ENCODE data around the gene TSPAN31. TPM values are rescaled to one million over a fixed set of nuclear protein-coding genes. Genes with fewer than 3 reads are reported as not detected.
A peak's percentile ranks its signal among the peaks of the same experiment; 100 is the strongest.

TSPAN31 gene
- total and polyA plus RNA-seq, 8 donors: 10.1 to 46.8 (median 19.4) TPM

DNA sequence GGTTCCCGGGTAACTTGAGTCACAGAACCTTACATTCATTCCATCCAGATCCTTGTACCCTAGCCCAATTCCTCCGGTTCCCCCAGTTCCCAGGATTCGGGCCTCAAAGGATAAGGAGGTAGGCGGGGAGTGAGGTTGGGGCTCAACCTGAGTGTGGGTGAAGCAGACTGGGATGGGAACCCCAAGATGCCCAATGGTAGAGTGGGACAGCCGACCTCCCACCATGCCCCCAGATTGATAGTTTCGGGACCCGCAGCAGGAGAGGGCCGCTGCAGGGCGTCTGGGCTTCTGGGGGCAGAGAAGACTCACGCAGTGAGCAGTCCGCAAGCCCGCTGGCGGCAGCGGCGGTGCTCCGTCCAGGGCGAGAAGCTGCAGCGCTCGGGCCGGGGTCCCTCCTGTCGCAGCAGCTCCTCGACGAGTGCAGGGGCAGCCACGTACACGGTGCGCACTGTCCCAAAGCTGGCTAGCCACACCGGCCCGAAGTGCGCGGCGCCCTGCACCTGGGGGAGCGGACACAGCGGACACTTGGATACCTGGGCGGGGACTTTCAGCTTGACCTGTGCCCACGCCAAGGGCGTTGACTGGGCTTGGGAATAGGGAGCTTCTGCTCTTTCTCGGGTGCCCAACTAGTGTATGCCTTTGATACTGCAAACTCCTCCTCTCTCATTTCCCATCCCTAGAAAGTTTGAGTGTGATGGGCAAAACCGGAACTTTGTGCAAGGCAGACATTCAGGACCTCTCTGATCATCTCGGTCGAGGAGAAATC lies 21.0 kb downstream of the TSPAN31 start:
- Histone ChIP-seq H3K4me3 (peak overlapping the region; percentile 42 to 65 (median 45)), H3K27me3 (peaks cover 10 to 67% (median 39%) of the 10 kb centered on the region in 3 donors), H3K36me3 (peaks cover 0 to 26% (median 23%) of the 10 kb centered on the region in 4 donors), H3K27ac (no peak overlapping the region), H3K4me1 (peaks cover 29 to 39% (median 36%) of the 10 kb centered on the region in 4 donors), H3K9me3 (no peaks in the 10 kb centered on the region)
- intact Hi-C loops (cut with DNase I; ENCODE audit: low total_unique reads): no loop called here
- TF ChIP-seq POLR2A (IDR thresholded peaks at IDR 0.05): no peak
- TF ChIP-seq POLR2AphosphoS5 (IDR thresholded peaks at IDR 0.05): no peak
- WGBS, 5 donors: 3 to 9% (median 3%) methylated on average over 20 to 40 of the region's 40 CpGs
- DNase-seq: peak in 1 of 2 donors; percentile 28

DNA sequence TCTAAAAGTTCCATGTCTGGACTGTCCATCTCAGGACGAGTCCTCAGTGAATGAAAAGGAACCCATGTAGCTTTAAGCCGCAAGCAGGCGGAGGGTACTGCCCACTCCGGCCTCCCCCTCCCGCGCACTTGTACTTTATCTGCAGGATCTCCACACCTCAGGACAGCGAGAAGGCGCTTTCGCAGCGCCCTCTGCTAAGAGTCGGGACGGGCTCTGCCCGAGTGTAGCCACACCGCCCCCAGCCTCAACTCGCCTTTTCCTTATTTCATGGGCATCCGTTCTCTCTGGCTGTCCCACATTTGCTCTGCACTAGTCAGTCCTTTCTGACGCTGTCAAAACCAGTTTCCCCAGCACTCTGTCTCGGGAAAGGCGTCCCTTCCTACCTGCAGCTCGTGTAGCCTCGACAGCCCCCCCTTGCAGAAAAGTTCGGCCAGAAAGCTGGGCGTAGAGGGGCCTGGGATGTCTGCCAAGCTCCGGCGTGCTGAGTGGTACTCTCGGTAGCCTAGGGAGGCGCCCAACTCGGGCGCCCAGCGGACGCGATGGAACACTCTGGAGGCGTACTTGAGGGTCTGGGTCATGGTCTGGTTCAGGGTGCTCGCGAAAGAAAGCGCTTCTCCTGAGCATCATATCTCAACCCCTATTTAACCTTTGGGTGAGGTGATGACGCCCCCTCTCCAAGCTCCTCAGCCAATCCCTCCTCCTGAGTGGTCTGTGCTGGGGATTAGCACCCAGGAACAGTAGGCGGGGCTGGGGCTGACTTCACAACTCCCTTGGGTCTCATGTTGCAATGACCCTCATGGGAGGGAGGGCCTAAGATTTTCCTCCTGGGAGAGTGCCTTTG lies 21.8 kb downstream of the TSPAN31 start, which contains the start of gene CYP27B1:
CYP27B1 (minus strand) TSS at position 615 of the 841 bp plus-strand sequence; CDS start at position 578, 37 bp downstream.
- Histone ChIP-seq H3K4me3 (peak within 1 kb of the TSS; percentile 42 to 65 (median 45)), H3K27me3 (peaks cover 10 to 60% (median 39%) of the 10 kb centered on the region in 3 donors), H3K36me3 (peaks cover 0 to 26% (median 23%) of the 10 kb centered on the region in 4 donors), H3K9me3 (no peaks in the 10 kb centered on the region), H3K4me1 (peaks cover 35 to 47% (median 44%) of the 10 kb centered on the region in 4 donors), H3K27ac (peak within 1 kb of the TSS in 1 of 5 donors; percentile 22)
- intact Hi-C loops (cut with DNase I; ENCODE audit: low total_unique reads): no loop called here
- 3 to 8% (median 5%) methylated on average over 27 to 38 of the region's 38 CpGs for WGBS, 5 donors
- TF ChIP-seq POLR2AphosphoS5 (IDR thresholded peaks at IDR 0.05) (no peak), POLR2A (IDR thresholded peaks at IDR 0.05) (no peak), EP300 (IDR thresholded peaks at IDR 0.05) (no peak)
- TF ChIP-seq, protein P1, sequence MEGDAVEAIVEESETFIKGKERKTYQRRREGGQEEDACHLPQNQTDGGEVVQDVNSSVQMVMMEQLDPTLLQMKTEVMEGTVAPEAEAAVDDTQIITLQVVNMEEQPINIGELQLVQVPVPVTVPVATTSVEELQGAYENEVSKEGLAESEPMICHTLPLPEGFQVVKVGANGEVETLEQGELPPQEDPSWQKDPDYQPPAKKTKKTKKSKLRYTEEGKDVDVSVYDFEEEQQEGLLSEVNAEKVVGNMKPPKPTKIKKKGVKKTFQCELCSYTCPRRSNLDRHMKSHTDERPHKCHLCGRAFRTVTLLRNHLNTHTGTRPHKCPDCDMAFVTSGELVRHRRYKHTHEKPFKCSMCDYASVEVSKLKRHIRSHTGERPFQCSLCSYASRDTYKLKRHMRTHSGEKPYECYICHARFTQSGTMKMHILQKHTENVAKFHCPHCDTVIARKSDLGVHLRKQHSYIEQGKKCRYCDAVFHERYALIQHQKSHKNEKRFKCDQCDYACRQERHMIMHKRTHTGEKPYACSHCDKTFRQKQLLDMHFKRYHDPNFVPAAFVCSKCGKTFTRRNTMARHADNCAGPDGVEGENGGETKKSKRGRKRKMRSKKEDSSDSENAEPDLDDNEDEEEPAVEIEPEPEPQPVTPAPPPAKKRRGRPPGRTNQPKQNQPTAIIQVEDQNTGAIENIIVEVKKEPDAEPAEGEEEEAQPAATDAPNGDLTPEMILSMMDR (IDR thresholded peaks at IDR 0.05): no peak
- peak in 1 of 2 donors; percentile 52 for DNase-seq

DNA sequence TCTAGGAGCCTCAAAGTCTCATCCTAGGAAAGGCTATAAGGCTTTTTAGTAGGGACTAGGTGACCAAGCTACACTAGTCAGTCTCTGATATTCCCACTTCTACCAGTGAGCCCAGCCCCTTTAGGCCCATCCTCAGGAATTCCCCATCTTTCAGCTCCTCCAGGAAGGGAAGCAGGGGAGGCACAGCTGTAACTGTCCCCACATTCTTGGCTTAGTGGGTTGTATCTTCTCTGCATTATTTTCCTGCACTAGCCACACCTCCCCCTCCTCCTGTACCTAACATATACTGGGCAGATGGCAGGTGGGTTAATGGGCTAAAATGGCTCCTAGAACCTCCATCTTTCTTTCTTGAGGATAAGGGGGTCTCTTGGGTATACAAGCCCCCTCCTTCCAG lies 22.5 kb downstream of the TSPAN31 start:
- Histone ChIP-seq H3K27me3 (peaks cover 10 to 54% (median 39%) of the 10 kb centered on the region in 3 donors), H3K9me3 (no peaks in the 10 kb centered on the region), H3K4me3 (no peak overlapping the region), H3K36me3 (peaks cover 0 to 26% (median 23%) of the 10 kb centered on the region in 4 donors), H3K4me1 (peaks cover 35 to 47% (median 45%) of the 10 kb centered on the region in 4 donors), H3K27ac (no peak overlapping the region)
- TF ChIP-seq EP300 (IDR thresholded peaks at IDR 0.05) (no peak), POLR2AphosphoS5 (IDR thresholded peaks at IDR 0.05) (no peak), POLR2A (IDR thresholded peaks at IDR 0.05) (no peak)
- TF ChIP-seq, protein P1 (IDR thresholded peaks at IDR 0.05): no peak
- intact Hi-C loops (cut with DNase I; ENCODE audit: low total_unique reads): no loop called here
- no peak for DNase-seq

DNA sequence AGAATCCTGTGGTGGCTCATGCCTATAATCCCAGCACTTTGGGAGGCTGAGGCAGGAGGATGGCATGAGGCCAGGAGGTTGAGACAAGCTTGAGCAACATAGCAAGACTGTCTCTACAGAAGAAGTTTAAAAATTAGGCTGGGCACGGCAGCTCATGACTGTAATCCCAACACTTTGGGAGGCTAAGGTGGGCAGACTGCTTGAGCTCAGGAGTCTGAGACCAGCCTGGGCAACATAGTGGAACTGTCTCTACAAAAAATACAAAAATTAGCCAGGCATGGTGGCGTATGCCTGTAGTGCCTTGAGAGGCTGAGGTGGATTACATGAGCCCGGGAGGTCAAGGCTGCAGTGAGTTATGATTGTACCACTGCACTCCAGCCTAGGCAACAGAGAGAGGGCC lies 23.0 kb downstream of the TSPAN31 start:
- Histone ChIP-seq H3K4me1 (peaks cover 35 to 49% (median 48%) of the 10 kb centered on the region in 4 donors), H3K36me3 (peaks cover 0 to 26% (median 23%) of the 10 kb centered on the region in 4 donors), H3K27ac (no peak overlapping the region), H3K9me3 (no peaks in the 10 kb centered on the region), H3K27me3 (peaks cover 10 to 48% (median 39%) of the 10 kb centered on the region in 3 donors), H3K4me3 (no peak overlapping the region)
- WGBS, 5 donors: 94 to 95% (median 95%) methylated on average over 3 of the region's 3 CpGs
- TF ChIP-seq, protein P1 (IDR thresholded peaks at IDR 0.05): no peak
- TF ChIP-seq EP300 (IDR thresholded peaks at IDR 0.05) (no peak), POLR2AphosphoS5 (IDR thresholded peaks at IDR 0.05) (no peak), POLR2A (IDR thresholded peaks at IDR 0.05) (no peak)
- DNase-seq: peak in 1 of 2 donors; percentile 1
- intact Hi-C loops (cut with DNase I; ENCODE audit: low total_unique reads): no loop called here

All from stomach (tissue), 9 donors.